ENCODE data around the gene TDO2.

The TDO2 gene

DNA sequence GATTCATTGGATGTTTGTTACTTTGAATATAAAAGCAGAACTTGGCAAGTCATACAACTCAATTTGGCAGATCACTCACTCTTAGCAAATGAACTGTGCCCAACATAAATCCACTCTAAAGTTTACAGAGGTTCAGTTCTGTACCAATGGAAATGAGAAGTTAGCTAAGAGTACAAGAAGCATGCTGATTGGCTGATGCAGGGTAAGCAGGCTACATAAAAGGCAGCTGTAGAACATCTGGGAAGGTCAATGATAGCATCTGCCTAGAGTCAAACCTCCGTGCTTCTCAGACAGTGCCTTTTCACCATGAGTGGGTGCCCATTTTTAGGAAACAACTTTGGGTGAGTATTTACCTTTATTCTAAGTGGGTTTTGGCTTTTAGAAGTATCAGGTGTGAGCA is at the start of gene TDO2:
TSS of gene TDO2 (plus strand) at position 244 of the 400 bp plus-strand sequence. CDS start at position 307, 63 bp downstream.
- DNase-seq = no peak
- Mint-ChIP-seq H3K4me3 (no peak within 1 kb of the TSS), H3K9me3 (no peaks in the 10 kb centered on the region), H3K36me3 (no peaks in the 10 kb centered on the region), H3K4me1 (no peaks in the 10 kb centered on the region), H3K27ac (no peak within 1 kb of the TSS), H3K27me3 (peaks cover 4% of the 10 kb centered on the region)
- CTCF ChIA-PET = no interaction called here

DNA sequence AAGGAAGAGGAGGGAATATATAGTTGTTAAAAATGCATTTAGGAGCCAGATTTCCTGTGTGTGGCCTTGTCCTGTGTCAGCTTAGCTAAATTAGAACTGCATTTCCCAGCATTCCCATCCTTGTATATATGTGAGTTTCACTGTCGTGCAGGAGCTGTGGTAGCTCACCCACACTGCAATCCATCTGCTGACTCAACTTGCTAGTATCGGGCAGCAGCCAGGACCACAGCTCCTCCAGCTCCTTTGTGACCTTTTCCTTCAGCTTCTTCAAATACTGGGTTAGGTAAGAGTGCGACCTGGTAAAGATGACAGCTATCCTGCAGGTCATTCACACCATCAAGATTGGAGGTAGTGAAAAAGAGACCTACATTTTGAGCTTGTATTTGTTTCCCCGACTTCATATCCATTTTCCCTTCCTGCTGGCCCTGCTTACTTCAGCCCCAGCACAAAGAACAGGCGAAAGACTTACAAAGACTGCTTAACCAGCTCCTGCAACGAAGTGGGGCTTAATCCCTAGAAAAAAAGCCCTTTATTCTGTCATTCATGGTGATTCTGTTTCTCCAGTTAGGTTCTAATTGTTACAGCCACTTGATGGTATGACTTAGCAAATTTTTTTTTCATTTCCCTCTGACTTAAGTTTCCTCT is 48.8 kb upstream of the TDO2 start:
- Mint-ChIP-seq H3K4me1 (no peaks in the 10 kb centered on the region), H3K27ac (no peak overlapping the region), H3K9me3 (no peaks in the 10 kb centered on the region), H3K36me3 (no peaks in the 10 kb centered on the region), H3K27me3 (no peaks in the 10 kb centered on the region), H3K4me3 (no peak overlapping the region)
- no peak for DNase-seq
- CTCF ChIA-PET = interaction anchor here (0.5 kb wide), 1 partner anchor 164 kb away, joined by 3 read pairs; no protein-coding TSS in a partner anchor

DNA sequence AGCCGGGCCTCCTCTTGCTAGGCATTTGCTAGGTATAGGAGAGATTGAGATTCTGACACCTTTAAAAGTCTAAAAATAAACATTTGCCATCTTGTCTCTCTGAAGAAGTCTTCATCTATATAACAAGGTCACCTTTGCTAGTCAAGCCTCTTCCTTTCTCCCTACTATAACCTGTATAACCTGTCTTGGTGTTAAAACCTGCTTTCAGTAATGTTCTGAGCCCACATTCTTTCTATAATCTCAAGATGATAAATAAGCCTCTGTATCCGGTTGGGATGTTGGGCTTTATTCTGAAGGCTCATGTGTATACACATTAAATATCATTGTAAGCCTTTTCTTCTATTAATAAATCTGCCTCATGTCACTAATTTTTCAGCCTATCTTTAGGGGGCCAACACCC is 47.6 kb upstream of the TDO2 start:
- Mint-ChIP-seq H3K4me3 (no peak overlapping the region), H3K27me3 (no peaks in the 10 kb centered on the region), H3K36me3 (no peaks in the 10 kb centered on the region), H3K4me1 (no peaks in the 10 kb centered on the region), H3K27ac (no peak overlapping the region), H3K9me3 (no peaks in the 10 kb centered on the region)
- no peak for DNase-seq
- CTCF ChIA-PET = no interaction called here

DNA sequence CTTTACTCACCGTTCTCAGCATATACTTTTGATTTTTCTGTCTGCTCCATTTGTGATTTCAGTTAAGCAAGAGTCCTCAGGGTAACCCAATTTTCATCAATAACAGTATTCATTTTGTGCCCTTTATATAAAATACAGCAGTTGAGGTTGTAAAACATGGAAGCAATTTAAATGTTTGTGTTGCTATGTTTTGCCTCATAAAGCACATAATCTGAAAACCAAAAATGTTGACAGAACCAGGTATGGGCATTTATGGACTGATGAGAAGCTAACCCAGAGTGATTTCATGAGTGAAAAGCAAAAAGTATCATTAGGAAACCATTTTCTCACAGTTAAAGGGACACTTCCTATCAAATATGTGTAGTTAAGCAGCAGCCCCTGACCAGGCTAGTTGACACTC is 37.3 kb upstream of the TDO2 start, which contains the start of gene ASIC5:
TSS of gene ASIC5 (minus strand) at position 101 of the 400 bp plus-strand sequence. CDS start at position 50, 51 bp downstream.
- no peak within 1 kb of the TSS for H3K4me3 Mint-ChIP-seq
- H3K27ac Mint-ChIP-seq = no peak within 1 kb of the TSS
- H3K9me3 Mint-ChIP-seq = no peaks in the 10 kb centered on the region
- CTCF ChIA-PET = no interaction called here
- no peaks in the 10 kb centered on the region for H3K27me3 Mint-ChIP-seq
- H3K4me1 Mint-ChIP-seq = no peaks in the 10 kb centered on the region
- no peaks in the 10 kb centered on the region for H3K36me3 Mint-ChIP-seq
- DNase-seq = no peak

DNA sequence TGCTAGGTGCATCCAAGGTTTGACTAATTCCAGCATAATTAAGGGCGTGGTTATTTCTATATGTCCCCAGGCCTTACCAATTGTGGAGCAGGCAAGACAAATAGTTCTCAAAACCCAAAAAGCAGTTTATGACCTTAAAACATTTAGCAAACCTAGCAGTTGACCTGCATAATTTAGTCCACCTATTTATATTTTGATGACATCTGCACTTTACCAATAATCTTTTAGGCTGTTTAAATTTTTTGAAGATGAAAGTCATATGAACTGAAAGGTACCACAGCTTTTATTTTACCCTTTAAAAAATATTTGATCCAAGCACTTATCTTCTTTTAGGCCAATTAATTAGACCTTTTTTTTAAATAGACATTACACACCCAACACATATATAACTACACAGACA is 27.6 kb upstream of the TDO2 start:
- peaks cover 4% of the 10 kb centered on the region for H3K9me3 Mint-ChIP-seq
- H3K4me3 Mint-ChIP-seq = no peak overlapping the region
- no peaks in the 10 kb centered on the region for H3K36me3 Mint-ChIP-seq
- no peaks in the 10 kb centered on the region for H3K27me3 Mint-ChIP-seq
- no peak overlapping the region for H3K27ac Mint-ChIP-seq
- CTCF ChIA-PET = no interaction called here
- no peaks in the 10 kb centered on the region for H3K4me1 Mint-ChIP-seq
- DNase-seq = no peak

DNA sequence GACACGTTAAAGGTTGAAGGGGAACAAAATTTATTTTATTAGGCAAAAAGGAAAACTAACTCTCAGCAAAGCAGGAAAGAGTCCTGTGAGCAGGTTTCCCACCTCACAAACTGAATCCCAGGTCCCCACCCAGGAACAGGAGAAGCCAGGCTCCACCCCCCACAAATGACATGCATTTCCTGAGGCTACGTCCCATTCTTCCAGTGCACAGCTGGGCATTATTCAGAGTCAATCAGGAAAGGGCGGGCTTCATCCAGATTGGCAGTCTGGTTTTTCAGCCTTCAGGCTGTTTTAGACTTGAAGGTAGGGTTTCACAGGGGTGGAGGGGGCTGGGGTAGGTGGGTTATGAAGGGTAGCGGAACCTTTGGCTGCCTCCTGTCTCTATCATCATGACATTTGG is 25.5 kb upstream of the TDO2 start:
- peaks cover 4% of the 10 kb centered on the region for H3K9me3 Mint-ChIP-seq
- H3K4me3 Mint-ChIP-seq = no peak overlapping the region
- no peak for DNase-seq
- CTCF ChIA-PET = no interaction called here
- no peak overlapping the region for H3K27ac Mint-ChIP-seq
- no peaks in the 10 kb centered on the region for H3K36me3 Mint-ChIP-seq
- H3K4me1 Mint-ChIP-seq = no peaks in the 10 kb centered on the region
- H3K27me3 Mint-ChIP-seq = no peaks in the 10 kb centered on the region

DNA sequence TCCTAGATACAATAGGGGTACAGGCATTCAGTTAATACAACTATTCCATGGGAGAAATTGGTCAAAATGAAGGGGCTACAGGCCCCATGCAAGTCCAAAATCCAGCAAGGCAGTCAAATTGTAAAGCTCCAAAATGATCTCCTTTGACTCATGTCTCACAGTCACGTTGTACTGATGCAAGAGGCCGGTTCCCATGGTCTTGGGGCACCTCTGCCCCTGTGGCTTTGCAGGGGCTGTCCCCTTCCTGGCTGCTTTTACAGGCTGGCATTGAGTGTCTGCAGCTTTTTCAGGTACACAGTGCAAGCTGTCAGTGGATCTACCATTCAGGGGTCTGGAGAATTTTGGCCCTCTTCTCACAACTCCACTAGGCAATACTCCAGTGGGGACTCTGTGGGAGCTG is 24.9 kb upstream of the TDO2 start:
- peaks cover 4% of the 10 kb centered on the region for H3K9me3 Mint-ChIP-seq
- H3K27me3 Mint-ChIP-seq = no peaks in the 10 kb centered on the region
- no peak overlapping the region for H3K4me3 Mint-ChIP-seq
- CTCF ChIA-PET = no interaction called here
- no peak for DNase-seq
- no peaks in the 10 kb centered on the region for H3K36me3 Mint-ChIP-seq
- no peaks in the 10 kb centered on the region for H3K4me1 Mint-ChIP-seq
- no peak overlapping the region for H3K27ac Mint-ChIP-seq

DNA sequence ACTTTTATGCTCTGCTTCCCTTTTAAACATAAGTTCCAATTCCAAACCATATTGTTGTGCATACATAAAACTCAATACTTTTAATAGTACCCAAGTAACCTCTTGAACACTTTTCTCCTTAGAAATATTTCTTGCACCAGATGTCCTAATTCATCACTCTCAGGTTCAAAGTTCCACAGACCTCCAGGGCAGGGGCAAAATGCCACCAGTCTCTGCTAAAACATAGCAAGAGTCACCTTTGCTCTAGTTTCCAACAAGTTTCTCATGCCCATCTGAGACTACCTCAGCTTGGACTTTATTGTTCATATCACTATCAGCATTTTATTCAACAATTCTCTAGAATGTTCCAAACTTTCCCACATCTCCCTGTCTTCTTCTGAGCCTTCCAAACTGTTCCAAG is 23.7 kb upstream of the TDO2 start:
- CTCF ChIA-PET = no interaction called here
- H3K4me1 Mint-ChIP-seq = no peaks in the 10 kb centered on the region

DNA sequence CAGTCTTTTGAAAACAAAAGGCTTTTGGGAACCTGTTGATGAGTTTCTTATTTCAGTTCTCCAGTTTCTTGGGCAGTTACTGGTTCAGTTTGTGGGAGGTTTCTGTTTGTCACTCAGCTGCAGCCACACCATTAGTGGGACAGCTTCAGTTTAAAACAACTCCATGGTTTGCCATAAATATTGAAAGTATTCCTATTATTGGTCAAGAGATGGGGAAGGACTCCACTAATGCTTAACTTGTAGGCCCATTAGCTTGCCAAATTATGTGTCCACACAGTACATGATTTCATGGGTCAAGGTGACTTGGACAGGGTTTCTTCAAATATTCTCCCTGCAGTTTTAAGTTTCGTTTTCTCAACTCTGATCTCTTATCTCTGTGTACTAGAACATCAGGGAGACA is 21.9 kb upstream of the TDO2 start:
- Mint-ChIP-seq H3K4me3 (no peak overlapping the region), H3K4me1 (no peaks in the 10 kb centered on the region), H3K27ac (no peak overlapping the region), H3K27me3 (no peaks in the 10 kb centered on the region), H3K36me3 (no peaks in the 10 kb centered on the region), H3K9me3 (no peaks in the 10 kb centered on the region)
- CTCF ChIA-PET = no interaction called here
- no peak for DNase-seq

More for the DNA sequence above, 23.7 kb upstream of the TDO2 start:
- no peaks in the 10 kb centered on the region for H3K36me3 Mint-ChIP-seq
- no peak overlapping the region for H3K4me3 Mint-ChIP-seq
- H3K27me3 Mint-ChIP-seq = no peaks in the 10 kb centered on the region
- no peak overlapping the region for H3K27ac Mint-ChIP-seq
- H3K9me3 Mint-ChIP-seq = peaks cover 4% of the 10 kb centered on the region
- DNase-seq = no peak

DNA sequence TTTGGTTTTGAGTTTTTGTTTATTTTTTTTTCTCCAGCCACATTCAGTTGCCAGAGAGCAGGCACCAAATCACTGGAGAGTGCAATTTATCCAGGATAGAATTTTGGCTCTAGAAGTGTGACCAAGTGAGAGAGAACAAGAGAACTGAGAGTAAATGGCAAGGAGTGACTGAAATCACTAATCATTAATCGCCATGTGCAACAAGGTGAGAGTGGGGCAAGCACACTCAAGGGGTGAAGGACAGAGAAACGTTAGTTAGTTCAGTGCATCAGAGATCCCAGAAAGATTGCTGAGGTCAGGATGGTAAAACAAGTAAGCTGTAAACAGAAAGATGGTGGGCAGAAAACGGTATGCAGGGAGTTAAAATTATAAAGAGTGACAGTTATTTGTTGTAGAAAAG is 19.6 kb upstream of the TDO2 start:
- Mint-ChIP-seq H3K27ac (no peak overlapping the region), H3K9me3 (no peaks in the 10 kb centered on the region), H3K27me3 (no peaks in the 10 kb centered on the region), H3K36me3 (no peaks in the 10 kb centered on the region), H3K4me3 (no peak overlapping the region), H3K4me1 (no peaks in the 10 kb centered on the region)
- DNase-seq = no peak
- CTCF ChIA-PET = no interaction called here

DNA sequence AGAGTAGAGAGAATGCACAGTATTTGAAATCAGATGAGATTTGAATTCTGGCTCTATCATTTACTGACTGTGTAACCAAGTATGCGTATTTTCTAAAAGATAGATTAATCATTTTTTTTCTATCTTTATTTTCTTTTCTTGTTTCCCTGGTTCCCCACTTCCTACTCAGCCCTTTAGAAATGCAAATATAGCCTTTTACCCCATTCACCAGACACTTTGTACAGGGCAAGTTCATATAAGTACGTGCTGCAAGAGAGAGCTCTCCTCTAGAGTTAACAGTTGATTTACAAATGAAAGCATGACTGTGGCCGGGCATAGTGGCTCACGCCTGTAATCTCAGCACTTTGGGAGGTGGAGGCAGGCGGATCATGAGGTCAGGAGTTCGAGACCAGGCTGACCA is 17.8 kb upstream of the TDO2 start:
- Mint-ChIP-seq H3K4me1 (no peaks in the 10 kb centered on the region), H3K27me3 (no peaks in the 10 kb centered on the region), H3K36me3 (no peaks in the 10 kb centered on the region), H3K4me3 (no peak overlapping the region), H3K27ac (no peak overlapping the region), H3K9me3 (no peaks in the 10 kb centered on the region)
- CTCF ChIA-PET = no interaction called here
- no peak for DNase-seq

DNA sequence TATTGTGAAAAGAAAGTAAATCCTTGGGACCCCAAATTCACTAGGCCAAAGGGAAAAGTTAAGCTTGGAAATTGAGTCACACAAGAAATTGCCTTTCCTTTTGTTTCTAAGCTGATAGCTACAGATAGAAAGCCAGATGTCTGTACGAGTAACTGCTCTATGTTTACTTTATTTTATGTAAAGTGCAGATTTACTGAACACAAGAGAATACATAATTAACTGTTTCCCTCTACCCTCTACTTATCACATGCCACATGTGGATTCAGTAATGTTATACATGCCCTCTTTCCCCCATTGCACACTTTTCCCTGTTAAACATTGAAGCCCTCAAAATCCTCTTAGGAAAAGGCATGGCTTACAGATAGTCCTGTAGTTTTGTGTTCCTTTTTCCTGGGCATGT is 16.5 kb upstream of the TDO2 start:
- H3K4me1 Mint-ChIP-seq = no peaks in the 10 kb centered on the region
- CTCF ChIA-PET = no interaction called here
- H3K27me3 Mint-ChIP-seq = no peaks in the 10 kb centered on the region
- H3K36me3 Mint-ChIP-seq = no peaks in the 10 kb centered on the region
- no peak overlapping the region for H3K4me3 Mint-ChIP-seq
- no peaks in the 10 kb centered on the region for H3K9me3 Mint-ChIP-seq
- no peak overlapping the region for H3K27ac Mint-ChIP-seq
- DNase-seq = no peak

DNA sequence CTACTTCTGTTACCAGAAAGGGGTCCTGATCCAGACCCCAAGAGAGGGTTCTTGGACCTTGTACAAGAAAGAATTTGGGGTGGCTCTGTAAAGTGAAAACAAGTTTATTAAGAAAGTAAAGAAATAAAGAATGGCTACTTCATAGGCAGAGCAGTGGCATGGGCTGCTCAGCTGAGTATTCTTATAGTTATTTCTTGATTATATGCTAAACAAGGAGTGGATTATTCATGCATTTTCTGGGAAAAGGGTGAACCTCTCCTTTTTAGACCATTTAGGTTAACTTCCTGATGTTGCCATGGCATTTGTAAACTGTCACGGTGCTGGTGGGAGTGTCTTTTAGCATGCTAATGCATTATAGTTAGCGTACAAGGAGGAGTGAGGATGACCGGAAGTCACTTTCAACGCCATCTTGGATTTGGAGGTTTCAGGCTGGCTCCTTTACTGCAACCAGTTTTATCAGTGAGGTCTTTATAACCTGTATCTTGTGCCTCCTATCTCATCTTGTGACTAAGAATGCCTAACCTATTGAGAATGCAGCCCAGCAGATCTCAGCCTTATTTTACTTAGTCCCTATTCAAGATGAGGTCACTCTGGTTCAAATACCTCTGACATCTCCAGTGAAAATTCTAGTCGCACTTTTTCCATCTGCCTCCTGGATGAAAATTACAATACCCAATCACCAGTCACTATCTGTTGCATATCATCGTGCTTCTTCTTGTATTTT is 15.5 kb upstream of the TDO2 start:
- Mint-ChIP-seq H3K4me1 (no peaks in the 10 kb centered on the region), H3K4me3 (no peak overlapping the region), H3K27me3 (no peaks in the 10 kb centered on the region), H3K9me3 (no peaks in the 10 kb centered on the region), H3K27ac (no peak overlapping the region), H3K36me3 (no peaks in the 10 kb centered on the region)
- CTCF ChIA-PET = no interaction called here
- no peak for DNase-seq

DNA sequence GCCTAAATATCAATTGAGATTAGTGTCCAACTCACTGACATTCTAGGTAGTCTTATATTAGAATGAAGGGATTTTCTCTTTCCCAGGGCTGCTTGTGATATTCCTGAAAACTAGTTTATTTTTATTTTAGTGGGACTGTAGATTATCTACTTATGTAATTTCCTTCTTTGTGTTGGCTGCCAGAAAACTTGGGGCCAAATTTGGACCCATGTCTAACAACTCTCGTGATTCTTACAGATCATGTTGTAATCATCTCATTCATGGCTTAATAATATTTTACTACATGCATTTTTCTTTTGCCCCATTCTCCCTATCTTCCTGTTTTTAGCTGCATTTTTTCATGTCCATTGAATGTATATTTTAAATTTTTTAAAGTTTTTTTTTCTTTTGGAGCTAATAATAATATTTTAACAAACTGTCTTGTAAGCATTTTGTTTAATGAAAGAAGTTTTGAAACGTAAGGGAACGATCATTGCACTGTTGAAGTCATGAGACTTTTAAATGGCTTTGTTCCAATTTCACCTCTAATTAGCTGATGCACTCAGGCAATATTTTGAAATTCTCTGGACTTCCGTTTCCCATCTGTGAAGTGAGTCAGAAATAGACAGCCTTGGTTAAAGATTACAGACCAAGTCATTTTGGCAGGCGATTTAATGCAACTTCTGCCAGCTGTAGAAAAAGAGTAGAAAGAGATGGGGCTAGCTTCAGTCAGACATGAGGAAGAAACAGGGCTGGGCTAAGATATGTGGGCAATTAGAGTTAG is 14.3 kb upstream of the TDO2 start:
- H3K27me3 Mint-ChIP-seq = no peaks in the 10 kb centered on the region
- no peaks in the 10 kb centered on the region for H3K9me3 Mint-ChIP-seq
- no peak for DNase-seq
- H3K4me3 Mint-ChIP-seq = no peak overlapping the region
- no peak overlapping the region for H3K27ac Mint-ChIP-seq
- H3K4me1 Mint-ChIP-seq = no peaks in the 10 kb centered on the region
- CTCF ChIA-PET = no interaction called here
- H3K36me3 Mint-ChIP-seq = no peaks in the 10 kb centered on the region

DNA sequence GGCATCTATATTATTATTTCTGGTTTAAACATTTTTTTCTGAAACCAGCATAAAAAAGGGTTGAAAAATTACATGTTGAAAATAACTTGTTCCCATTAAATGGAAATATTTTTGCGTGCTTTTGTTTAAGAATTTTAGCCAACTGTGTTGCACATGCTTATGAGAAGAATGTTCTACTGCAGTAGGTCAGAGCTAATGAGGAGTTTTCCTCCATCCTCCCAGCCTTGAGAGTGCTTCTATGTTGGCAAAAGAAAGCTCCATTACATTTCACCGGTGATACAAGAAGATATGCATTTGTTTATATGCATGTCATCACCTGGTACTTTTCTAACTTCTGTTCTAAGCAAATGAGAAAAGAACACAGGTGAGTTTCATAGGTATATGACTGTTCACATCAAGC is 13.6 kb upstream of the TDO2 start:
- no peak for DNase-seq
- H3K9me3 Mint-ChIP-seq = no peaks in the 10 kb centered on the region
- H3K36me3 Mint-ChIP-seq = no peaks in the 10 kb centered on the region
- CTCF ChIA-PET = interaction anchor here (0.8 kb wide), 1 partner anchor 63 kb away, joined by 3 read pairs; the partner anchor contains the start of gene CTSO
- no peak overlapping the region for H3K27ac Mint-ChIP-seq
- H3K4me1 Mint-ChIP-seq = no peaks in the 10 kb centered on the region
- no peaks in the 10 kb centered on the region for H3K27me3 Mint-ChIP-seq
- no peak overlapping the region for H3K4me3 Mint-ChIP-seq
